ENCODE results near the gene ERBIN.

GRCh38 chr5:65886387-65886786, 40.0 kb upstream of the ERBIN start:
- no peak for TF ChIP-seq GATA3 (IDR thresholded peaks at IDR 0.05; ENCODE audit: low read depth, low read length)
- TF ChIP-seq GATA2 (IDR thresholded peaks at IDR 0.05; ENCODE audit: low read depth, low read length): no peak

Measured in SH-SY5Y (cell line).